Endodermal cell (in vitro differentiated cells): ENCODE data around the gene PHF20. TPM values are rescaled to one million over a fixed set of nuclear protein-coding genes. Genes with fewer than 3 reads are reported as not detected.
"Not testable (repeated sequence)": the region's sequence is repeated elsewhere in the genome, so short reads cannot be mapped to it uniquely, and the experiment has no call there.

ENCODE experiments used
- DNase-seq: peaks from one replicate; pipeline ENCODE4 v3.0.0-alpha.2; 2017
- H3K27ac ChIP-seq: 2 replicates; pipeline ENCODE4 v1.5.1; 2013; ENCODE audit warnings: mild to moderate bottlenecking, low read depth, low read length, moderate library complexity
- H3K27me3 ChIP-seq: 2 replicates; pipeline ENCODE4 v1.6.1; 2013; ENCODE audit warnings: mild to moderate bottlenecking, low read length, moderate library complexity; ENCODE audit not compliant: insufficient read depth, control insufficient read depth, poor library complexity, severe bottlenecking
- H3K36me3 ChIP-seq: 2 replicates; pipeline ENCODE4 v1.7.0; 2013; ENCODE audit warnings: mild to moderate bottlenecking, low read length, moderate library complexity; ENCODE audit not compliant: control insufficient read depth, insufficient read depth
- H3K4me1 ChIP-seq: one replicate; pipeline ENCODE4 v1.7.0; 2013; ENCODE audit warnings: low read length; ENCODE audit not compliant: control insufficient read depth, insufficient read depth
- H3K4me3 ChIP-seq: 2 replicates; pipeline ENCODE4 v1.5.1; 2013; ENCODE audit warnings: mild to moderate bottlenecking, low read length, moderate library complexity
- H3K9ac ChIP-seq: 2 replicates; pipeline ENCODE4 v1.6.1; 2013; ENCODE audit warnings: mild to moderate bottlenecking, low read length, moderate library complexity; ENCODE audit not compliant: poor library complexity, severe bottlenecking; ENCODE audit errors: extremely low read depth
- H3K9me3 ChIP-seq: 2 replicates; pipeline ENCODE4 v1.6.1; 2013; ENCODE audit warnings: mild to moderate bottlenecking, low read length, moderate library complexity; ENCODE audit not compliant: control insufficient read depth
- H3K27ac Mint-ChIP-seq: 2 replicates; pipeline ENCODE4 v1.8.0; 2020; ENCODE audit warnings: mixed read lengths
- H3K27me3 Mint-ChIP-seq: 2 replicates; pipeline ENCODE4 v1.8.0; 2021; ENCODE audit warnings: mild to moderate bottlenecking, mixed read lengths; ENCODE audit not compliant: insufficient read depth
- H3K36me3 Mint-ChIP-seq: 2 replicates; pipeline ENCODE4 v1.8.0; 2020; ENCODE audit warnings: low read depth, mixed read lengths
- H3K4me1 Mint-ChIP-seq: 2 replicates; pipeline ENCODE4 v1.8.0; 2020; ENCODE audit warnings: mixed read lengths
- H3K4me3 Mint-ChIP-seq: 2 replicates; pipeline ENCODE4 v1.8.0; 2020; ENCODE audit warnings: mild to moderate bottlenecking, moderate library complexity, mixed read lengths
- H3K9me3 Mint-ChIP-seq: 2 replicates; pipeline ENCODE4 v1.8.0; 2020; ENCODE audit warnings: mild to moderate bottlenecking, mixed read lengths
- CTCF ChIP-seq: fragments of 200-600 bp; sonication (generic); conservative IDR thresholded peaks from 2 replicates; pipeline ENCODE4 v1.5.0; 2021; ENCODE audit warnings: antibody characterized with exemption, mild to moderate bottlenecking
- WGBS, 2 experiments: methylation state at CpG; one replicate each; pipeline versions ENCODE4 v1.1.5 to v1.1.7; 2013; ENCODE audit warnings: missing lambda C conversion rate in 2 of 2, mixed read lengths in 1 of 2; ENCODE audit not compliant: insufficient coverage in 1 of 2, insufficient read length in 1 of 2; 5-methylcytosine and 5-hydroxymethylcytosine counted together
- total RNA-seq, 2 donors: library from RNA; stranded (reverse); fragmentation: NEBNext Ultra II Directional in 1 of 2; extraction: Animal tissue kit (Norgen Biotek cat#: 25700) in 1 of 2; gene quantifications; 2 replicates in 1 of 2; 3 replicates in 1 of 2; pipeline ENCODE4 v1.2.1, GENCODE V29; 2021

Gene PHF20
- total RNA-seq, 2 donors from 2014 or later, result 68.1 to 78.8 TPM

- Mint-ChIP-seq H3K9me3 (no peaks in the 10 kb centered on the region), H3K27me3 (no peaks in the 10 kb centered on the region), H3K4me3 (no peak overlapping the region), H3K4me1 (peaks cover 3% of the 10 kb centered on the region), H3K36me3 (peaks cover 35% of the 10 kb centered on the region), H3K27ac (no peak overlapping the region)
- Histone ChIP-seq H3K27me3 (no peaks in the 10 kb centered on the region), H3K4me3 (no peak overlapping the region), H3K9me3 (no peaks in the 10 kb centered on the region), H3K36me3 (peaks cover 45% of the 10 kb centered on the region), H3K9ac (no peak overlapping the region), H3K4me1 (peaks cover under 1% of the 10 kb centered on the region), H3K27ac (no peak overlapping the region)
- peak; percentile 81 for DNase-seq
- peak; percentile 82 for TF ChIP-seq CTCF
- WGBS, 2 experiments, result 84 to 85% methylated on average over 9 of the region's 9 CpGs
These were observed 175.7 kb downstream of the PHF20 start for GRCh38 chr20:35947489-35947888.

DNA sequence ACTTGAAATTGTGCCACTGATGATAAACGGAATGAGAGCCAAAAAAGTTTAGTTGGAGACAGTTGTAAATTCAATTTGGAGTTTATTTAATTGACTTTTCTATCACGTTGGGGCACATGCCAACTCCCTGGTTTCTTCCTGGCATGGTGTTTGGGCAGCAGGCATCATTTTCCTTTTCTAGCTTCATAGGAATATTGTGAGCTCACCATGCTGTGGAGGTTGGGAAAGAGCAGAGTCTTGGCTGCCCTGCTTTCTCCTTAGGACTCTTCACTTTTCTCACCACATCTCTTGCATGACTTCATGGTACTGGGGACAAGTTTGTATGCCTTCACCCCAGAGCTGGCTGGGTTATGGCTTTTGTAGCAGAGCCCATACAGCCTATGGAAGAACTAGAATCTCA is 176.1 kb downstream of the PHF20 start:
- Histone ChIP-seq H3K9me3 (no peaks in the 10 kb centered on the region), H3K36me3 (peaks cover 45% of the 10 kb centered on the region), H3K27ac (no peak overlapping the region), H3K4me3 (no peak overlapping the region), H3K27me3 (no peaks in the 10 kb centered on the region), H3K4me1 (no peaks in the 10 kb centered on the region), H3K9ac (no peak overlapping the region)
- H3K4me1 Mint-ChIP-seq, result peaks cover 7% of the 10 kb centered on the region
- WGBS, 2 experiments, result 95 to 100% methylated on average over 1 to 2 of the region's 2 CpGs
- no peak overlapping the region for H3K4me3 Mint-ChIP-seq
- H3K27me3 Mint-ChIP-seq, result no peaks in the 10 kb centered on the region
- H3K36me3 Mint-ChIP-seq, result peaks cover 34% of the 10 kb centered on the region
- no peak for TF ChIP-seq CTCF
- DNase-seq, result no peak
- H3K9me3 Mint-ChIP-seq, result no peaks in the 10 kb centered on the region
- no peak overlapping the region for H3K27ac Mint-ChIP-seq

DNA sequence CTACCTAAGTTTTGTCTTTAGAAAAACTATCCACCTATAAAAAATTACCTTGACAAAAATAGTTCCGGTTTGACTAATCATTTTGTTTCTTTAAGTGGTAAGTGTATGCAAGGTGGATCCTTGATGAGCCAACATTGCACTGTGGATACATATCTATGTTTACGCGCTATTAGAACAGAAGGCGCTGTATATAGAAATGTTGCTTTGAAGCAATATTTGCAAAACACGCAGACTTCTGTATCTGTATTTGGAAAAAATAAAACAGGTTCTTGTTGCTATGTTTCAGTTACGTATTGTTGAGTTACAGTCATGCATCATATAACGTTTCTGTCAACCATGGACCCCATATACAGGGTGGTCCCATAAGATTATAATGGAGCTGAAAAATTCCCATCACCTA is 178.3 kb downstream of the PHF20 start:
- TF ChIP-seq CTCF, result no peak

GRCh38 chr20:35952080-35952479 is 180.3 kb downstream of the PHF20 start:
- Histone ChIP-seq H3K4me3 (peak overlapping the region; percentile 94), H3K36me3 (peaks cover 28% of the 10 kb centered on the region)
- H3K9ac ChIP-seq, DNase-seq, H3K27me3 ChIP-seq, H3K4me3 Mint-ChIP-seq, H3K27ac ChIP-seq, H3K9me3 ChIP-seq, H3K4me1 ChIP-seq, H3K9me3 Mint-ChIP-seq, H3K27me3 Mint-ChIP-seq: not testable (repeated sequence)
- Mint-ChIP-seq H3K36me3 (peaks cover 23% of the 10 kb centered on the region), H3K4me1 (peaks cover 11% of the 10 kb centered on the region), H3K27ac (peak overlapping the region; percentile 75)
- 94 to 96% methylated on average over 12 to 14 of the region's 14 CpGs for WGBS, 2 experiments

More for the DNA sequence above, 178.3 kb downstream of the PHF20 start:
- peaks cover 33% of the 10 kb centered on the region for H3K36me3 ChIP-seq
- H3K27ac ChIP-seq, result no peak overlapping the region
- Mint-ChIP-seq H3K36me3 (peaks cover 28% of the 10 kb centered on the region), H3K4me3 (no peak overlapping the region), H3K27ac (no peak overlapping the region), H3K9me3 (no peaks in the 10 kb centered on the region), H3K27me3 (no peaks in the 10 kb centered on the region), H3K4me1 (peaks cover 7% of the 10 kb centered on the region)
- DNase-seq, result no peak
- H3K9ac ChIP-seq, result no peak overlapping the region
- no peaks in the 10 kb centered on the region for H3K4me1 ChIP-seq
- no peaks in the 10 kb centered on the region for H3K9me3 ChIP-seq
- no peak overlapping the region for H3K4me3 ChIP-seq
- 93 to 96% methylated on average over 4 to 7 of the region's 7 CpGs for WGBS, 2 experiments
- no peaks in the 10 kb centered on the region for H3K27me3 ChIP-seq
